ENCODE measurements around the gene LGALS1.
A peak's percentile ranks its signal among the peaks of the same experiment; 100 is the strongest.
"Not testable (repeated sequence)": the region's sequence is repeated elsewhere in the genome, so short reads cannot be mapped to it uniquely, and the experiment has no call there.

Gene LGALS1

GRCh38 chr22:37690901-37691504 is 15.6 kb downstream of the LGALS1 start:
- DNase-seq = no peak

GRCh38 chr22:37692627-37693285 is 17.3 kb downstream of the LGALS1 start:
- no peak for DNase-seq

GRCh38 chr22:37694131-37694530 is 18.7 kb downstream of the LGALS1 start:
- not testable (repeated sequence) for DNase-seq

- DNase-seq = not testable (repeated sequence)
Measured at GRCh38 chr22:37696260-37696656, 20.8 kb downstream of the LGALS1 start.

GRCh38 chr22:37696657-37697537 is 21.5 kb downstream of the LGALS1 start, which contains the start of gene TRIOBP:
TSS of gene TRIOBP (plus strand) at chr22:37697048. CDS start at chr22:37701366, 4,318 bp downstream.
- peak; percentile 99 for DNase-seq

- DNase-seq = no peak
Measured at GRCh38 chr22:37697538-37697835, 22.1 kb downstream of the LGALS1 start.

- no peak for DNase-seq
Measured at GRCh38 chr22:37701141-37701786, 25.8 kb downstream of the LGALS1 start.

- DNase-seq = no peak
Measured at GRCh38 chr22:37703906-37704305, 28.5 kb downstream of the LGALS1 start.

- DNase-seq = no peak
Measured at GRCh38 chr22:37704645-37705044, 29.2 kb downstream of the LGALS1 start.

- DNase-seq = no peak
Measured at GRCh38 chr22:37705205-37705604, 29.8 kb downstream of the LGALS1 start.

GRCh38 chr22:37708580-37709444 is 33.4 kb downstream of the LGALS1 start:
- DNase-seq = no peak

- DNase-seq = no peak
Measured at GRCh38 chr22:37709445-37709765, 34.0 kb downstream of the LGALS1 start.

- DNase-seq = no peak
Measured at GRCh38 chr22:37710675-37711074, 35.2 kb downstream of the LGALS1 start.

GRCh38 chr22:37711490-37711889 is 36.1 kb downstream of the LGALS1 start:
- DNase-seq = no peak

- DNase-seq = no peak
Measured at GRCh38 chr22:37713761-37714160, 38.3 kb downstream of the LGALS1 start.

- no peak for DNase-seq
Measured at GRCh38 chr22:37714634-37715033, 39.2 kb downstream of the LGALS1 start.

- no peak for DNase-seq
Measured at GRCh38 chr22:37715760-37716159, 40.3 kb downstream of the LGALS1 start.

- DNase-seq = peak; percentile 71
Measured at GRCh38 chr22:37716708-37717107, 41.3 kb downstream of the LGALS1 start.

- DNase-seq = not testable (repeated sequence)
Measured at GRCh38 chr22:37717235-37717634, 41.8 kb downstream of the LGALS1 start.

- DNase-seq = not testable (repeated sequence)
Measured at GRCh38 chr22:37717746-37718305, 42.4 kb downstream of the LGALS1 start.

- no peak for DNase-seq
Measured at GRCh38 chr22:37725551-37726240, 50.3 kb downstream of the LGALS1 start.

Data from fibroblast of skin of back (primary cell).